SKM-1 (cell line): Measurements from ENCODE around the gene PET117.
"Not testable (repeated sequence)": the region's sequence is repeated elsewhere in the genome, so short reads cannot be mapped to it uniquely, and the experiment has no call there.

Source experiments
- DNase-seq: peaks from one replicate; lab custom pipeline; 2025; ENCODE audit not compliant: unreplicated experiment; lab: John Stamatoyannopoulos, UW

PET117 gene

GRCh38 chr20:18137412-18138265 lies at the start of gene PET117, which contains the start of gene KAT14:
Gene PET117, plus strand, starts transcription at chr20:18137863. Its CDS starts 93 bp downstream, at chr20:18137956.
Gene KAT14, plus strand, starts transcription at chr20:18137863. Its CDS starts 4,798 bp downstream, at chr20:18142661.
- no peak for DNase-seq

- not testable (repeated sequence) for DNase-seq
Measured at GRCh38 chr20:18088298-18088697, 49.4 kb upstream of the PET117 start.

GRCh38 chr20:18088841-18089240 lies 48.8 kb upstream of the PET117 start:
- DNase-seq = not testable (repeated sequence)

- no peak for DNase-seq
Measured at GRCh38 chr20:18090044-18090443, 47.6 kb upstream of the PET117 start.

GRCh38 chr20:18090477-18090876 lies 47.2 kb upstream of the PET117 start:
- DNase-seq = no peak

- DNase-seq = no peak
Measured at GRCh38 chr20:18091623-18092022, 46.0 kb upstream of the PET117 start.

- DNase-seq = no peak
Measured at GRCh38 chr20:18092890-18093289, 44.8 kb upstream of the PET117 start.

- DNase-seq = no peak
Measured at GRCh38 chr20:18093388-18093787, 44.3 kb upstream of the PET117 start.

- DNase-seq = no peak
Measured at GRCh38 chr20:18094191-18094590, 43.5 kb upstream of the PET117 start.

- DNase-seq = not testable (repeated sequence)
Measured at GRCh38 chr20:18100569-18100968, 37.1 kb upstream of the PET117 start.

GRCh38 chr20:18101125-18101810 lies 36.4 kb upstream of the PET117 start:
- DNase-seq = no peak

- DNase-seq = no peak
Measured at GRCh38 chr20:18103497-18103896, 34.2 kb upstream of the PET117 start.

GRCh38 chr20:18108326-18108725 lies 29.3 kb upstream of the PET117 start:
- DNase-seq = no peak

- DNase-seq = not testable (repeated sequence)
Measured at GRCh38 chr20:18128574-18128973, 9.1 kb upstream of the PET117 start.

GRCh38 chr20:18132663-18133062 lies 5.0 kb upstream of the PET117 start:
- no peak for DNase-seq

GRCh38 chr20:18133962-18134361 lies 3.7 kb upstream of the PET117 start:
- DNase-seq = no peak

- DNase-seq = no peak
Measured at GRCh38 chr20:18138266-18138582, 561 bp downstream of the PET117 start.

GRCh38 chr20:18138639-18139583 lies 1.2 kb downstream of the PET117 start:
- no peak for DNase-seq

- DNase-seq = no peak
Measured at GRCh38 chr20:18139832-18140231, 2.2 kb downstream of the PET117 start.

- no peak for DNase-seq
Measured at GRCh38 chr20:18144541-18145099, 7.0 kb downstream of the PET117 start.

GRCh38 chr20:18154342-18154741 lies 16.7 kb downstream of the PET117 start:
- DNase-seq = no peak
